HEK293 (cell line): ENCODE measurements around the gene ONECUT1.

Experiments used
- CTCF ChIA-PET: fragments of 350-600 bp; formaldehyde crosslinking; extraction: SDS; loops from one replicate; lab custom pipeline; 2021; ENCODE audit warnings: antibody characterized with exemption; lab: Yijun Ruan, JAX
- POLR2A ChIA-PET: fragments of 300-600 bp; formaldehyde crosslinking; extraction: SDS; loops from one replicate; lab custom pipeline; 2020; ENCODE audit warnings: antibody characterized with exemption, inconsistent platforms; lab: Yijun Ruan, JAX
- H3K27ac ChIP-seq: fragments of 200-500 bp; sonication (Bioruptor generic); 2 replicates; pipeline ENCODE4 v1.5.1; 2014; ENCODE audit warnings: low read depth, low read length, control low read depth, inconsistent platforms; ENCODE audit errors: extremely low read depth
- H3K36me3 ChIP-seq, 2 experiments: fragments of 200-500 bp in 1 of 2; sonication (Bioruptor generic) in 1 of 2; 1 replicate in 1 of 2; 2 replicates in 1 of 2; pipeline ENCODE4 v1.5.1; 2014 to 2017; ENCODE audit warnings: inconsistent platforms in 2 of 2, low read length in 2 of 2; ENCODE audit not compliant: control insufficient read depth in 2 of 2, insufficient read depth in 1 of 2
- H3K4me1 ChIP-seq: fragments of 200-500 bp; sonication (Bioruptor generic); 2 replicates; pipeline ENCODE4 v1.5.1; 2014; ENCODE audit warnings: mild to moderate bottlenecking, low read length, inconsistent platforms; ENCODE audit not compliant: control insufficient read depth, insufficient read depth
- H3K4me3 ChIP-seq: 2 replicates; pipeline ENCODE4 v1.5.1; 2011; ENCODE audit warnings: low read depth, mild to moderate bottlenecking, control low read depth, low read length, moderate library complexity
- H3K9me3 ChIP-seq: fragments of 200-500 bp; sonication (Bioruptor generic); 2 replicates; pipeline ENCODE4 v1.5.1; 2014; ENCODE audit warnings: low read depth, low read length, inconsistent platforms; ENCODE audit not compliant: control insufficient read depth, insufficient read depth
- GLIS2 ChIP-seq: fragments of 450-650 bp; formaldehyde crosslinking; IDR thresholded peaks from 2 replicates; pipeline ENCODE4 v1.5.1; 2016; ENCODE audit warnings: missing biosample characterization, missing genetic modification characterization
- KLF8 ChIP-seq: fragments of 450-650 bp; formaldehyde crosslinking; IDR thresholded peaks from 2 replicates; pipeline ENCODE4 v1.5.1; 2016; ENCODE audit warnings: missing biosample characterization, missing genetic modification characterization
- MYNN ChIP-seq: fragments of 450-650 bp; formaldehyde crosslinking; IDR thresholded peaks from 2 replicates; pipeline ENCODE4 v1.5.1; 2016; ENCODE audit warnings: missing biosample characterization, missing genetic modification characterization, borderline replicate concordance
- PRDM1 ChIP-seq: fragments of 450-650 bp; formaldehyde crosslinking; IDR thresholded peaks from 2 replicates; pipeline ENCODE4; 2016; ENCODE audit warnings: missing biosample characterization, missing genetic modification characterization
- SCRT2 ChIP-seq: fragments of 450-650 bp; formaldehyde crosslinking; IDR thresholded peaks from 2 replicates; pipeline ENCODE4 v1.5.1; 2016; ENCODE audit warnings: missing biosample characterization, missing genetic modification characterization
- ZFP41 ChIP-seq: fragments of 450-650 bp; formaldehyde crosslinking; IDR thresholded peaks from 2 replicates; pipeline ENCODE4 v1.5.1; 2016; ENCODE audit warnings: missing biosample characterization, missing genetic modification characterization, borderline replicate concordance
- ZFP69B ChIP-seq: fragments of 450-650 bp; formaldehyde crosslinking; IDR thresholded peaks from 2 replicates; pipeline ENCODE4 v1.5.1; 2016; ENCODE audit warnings: missing biosample characterization, missing genetic modification characterization
- ZIC2 ChIP-seq: fragments of 450-650 bp; formaldehyde crosslinking; IDR thresholded peaks from 2 replicates; pipeline ENCODE4 v1.5.1; 2016; ENCODE audit warnings: missing biosample characterization, missing genetic modification characterization
- ZNF114 ChIP-seq: fragments of 450-650 bp; formaldehyde crosslinking; IDR thresholded peaks from 2 replicates; pipeline ENCODE4 v1.5.0; 2017; ENCODE audit warnings: missing biosample characterization, missing genetic modification characterization
- ZNF133 ChIP-seq: fragments of 450-650 bp; formaldehyde crosslinking; IDR thresholded peaks from 2 replicates; pipeline ENCODE4 v1.5.1; 2016; ENCODE audit warnings: missing biosample characterization, missing genetic modification characterization
- ZNF138 ChIP-seq: fragments of 450-650 bp; formaldehyde crosslinking; IDR thresholded peaks from 2 replicates; pipeline ENCODE4 v1.5.1; 2016; ENCODE audit warnings: missing biosample characterization, missing genetic modification characterization, borderline replicate concordance
- ZNF155 ChIP-seq: fragments of 450-650 bp; formaldehyde crosslinking; IDR thresholded peaks from 2 replicates; pipeline ENCODE4 v1.5.1; 2016; ENCODE audit warnings: missing biosample characterization, missing genetic modification characterization
- ZNF354C ChIP-seq: fragments of 450-650 bp; formaldehyde crosslinking; IDR thresholded peaks from 2 replicates; pipeline ENCODE4 v1.5.1; 2016; ENCODE audit warnings: missing biosample characterization, missing genetic modification characterization, low read depth, borderline replicate concordance
- ZNF416 ChIP-seq: fragments of 450-650 bp; formaldehyde crosslinking; IDR thresholded peaks from 2 replicates; pipeline ENCODE4 v1.5.1; 2016; ENCODE audit warnings: missing biosample characterization, missing genetic modification characterization
- ZNF521 ChIP-seq: fragments of 450-650 bp; formaldehyde crosslinking; IDR thresholded peaks from 2 replicates; pipeline ENCODE4 v1.5.1; 2017; ENCODE audit warnings: missing biosample characterization, mild to moderate bottlenecking, missing genetic modification characterization
- ZNF558 ChIP-seq: fragments of 450-650 bp; formaldehyde crosslinking; IDR thresholded peaks from 2 replicates; pipeline ENCODE4 v1.5.1; 2016; ENCODE audit warnings: missing biosample characterization, missing genetic modification characterization
- ZNF561 ChIP-seq: fragments of 450-650 bp; IDR thresholded peaks from 2 replicates; pipeline ENCODE4 v1.5.1; 2018; ENCODE audit warnings: missing biosample characterization, missing genetic modification characterization, borderline replicate concordance
- ZNF571 ChIP-seq: fragments of 450-650 bp; formaldehyde crosslinking; IDR thresholded peaks from 2 replicates; pipeline ENCODE4 v1.5.0; 2017; ENCODE audit warnings: missing biosample characterization, missing genetic modification characterization
- ZNF621 ChIP-seq: fragments of 450-650 bp; formaldehyde crosslinking; IDR thresholded peaks from 2 replicates; pipeline ENCODE4 v1.5.1; 2017; ENCODE audit warnings: missing biosample characterization, missing genetic modification characterization
- ZNF660 ChIP-seq: fragments of 450-650 bp; IDR thresholded peaks from 2 replicates; pipeline ENCODE4 v1.5.1; 2018; ENCODE audit warnings: missing biosample characterization, mild to moderate bottlenecking, missing genetic modification characterization
- ZNF776 ChIP-seq: fragments of 450-650 bp; formaldehyde crosslinking; IDR thresholded peaks from 2 replicates; pipeline ENCODE4 v1.5.0; 2017; ENCODE audit warnings: missing biosample characterization, missing genetic modification characterization, borderline replicate concordance
- ZNF777 ChIP-seq: fragments of 450-650 bp; formaldehyde crosslinking; IDR thresholded peaks from 2 replicates; pipeline ENCODE4 v1.5.1; 2017; ENCODE audit warnings: missing biosample characterization, missing genetic modification characterization, borderline replicate concordance
- ZSCAN23 ChIP-seq: fragments of 450-650 bp; formaldehyde crosslinking; IDR thresholded peaks from 2 replicates; pipeline ENCODE4 v1.5.1; 2016; ENCODE audit warnings: missing biosample characterization, missing genetic modification characterization
- TF ChIP-seq, protein P1 (sequence below): sonication (generic); formaldehyde crosslinking; IDR thresholded peaks from 2 replicates; pipeline ENCODE4 v1.8.1; 2022; ENCODE audit warnings: mild to moderate bottlenecking, moderate library complexity, missing genetic modification reagents
- TF ChIP-seq, protein P2 (sequence below): fragments of 450-650 bp; formaldehyde crosslinking; IDR thresholded peaks from 2 replicates; pipeline ENCODE4 v1.5.1; 2016; ENCODE audit warnings: missing biosample characterization, missing genetic modification characterization
- TF ChIP-seq, protein P3 (sequence below): fragments of 450-650 bp; formaldehyde crosslinking; IDR thresholded peaks from 2 replicates; pipeline ENCODE4 v1.5.1; 2017; ENCODE audit warnings: missing biosample characterization, missing genetic modification characterization
- TF ChIP-seq, protein P4 (sequence below): fragments of 450-650 bp; formaldehyde crosslinking; conservative IDR thresholded peaks from 2 replicates; pipeline ENCODE4 v1.5.1; 2016; ENCODE audit warnings: low read depth, missing biosample characterization, missing genetic modification characterization

Gene ONECUT1

DNA sequence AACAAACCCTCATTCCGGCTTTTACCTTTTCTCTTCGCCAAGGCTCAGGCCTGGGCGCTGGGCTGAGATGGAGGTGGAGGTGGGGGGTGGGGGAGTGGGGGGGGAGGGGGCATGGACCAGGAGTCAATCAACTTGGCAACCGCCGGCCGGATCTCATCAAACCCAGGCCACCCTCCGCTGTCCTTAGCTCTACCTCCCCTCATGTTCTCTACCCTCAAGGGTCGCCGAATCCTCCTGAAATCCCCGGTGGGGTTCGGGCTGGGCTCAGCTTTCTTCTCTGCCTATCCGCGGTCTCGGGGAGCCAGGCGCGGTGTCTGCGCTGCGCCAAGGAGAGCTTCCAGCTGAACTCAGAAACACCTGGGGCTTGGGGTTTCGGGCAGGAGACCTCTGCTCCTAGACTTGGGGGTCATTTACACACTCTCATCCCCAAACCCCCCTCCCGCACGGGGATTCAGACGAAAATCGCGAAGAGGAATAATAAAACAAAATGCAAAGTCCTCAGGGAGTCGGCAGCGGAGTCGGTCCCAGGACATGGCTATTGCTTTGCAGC lies 2.5 kb downstream of the ONECUT1 start:
- Histone ChIP-seq H3K27ac (no peak overlapping the region), H3K4me1 (no peaks in the 10 kb centered on the region), H3K36me3 (no peaks in the 10 kb centered on the region), H3K9me3 (no peaks in the 10 kb centered on the region), H3K4me3 (no peak overlapping the region)
- no peak for TF ChIP-seq ZNF571
- TF ChIP-seq ZNF660 (tag by site-specific recombination) = no peak
- TF ChIP-seq, protein P1, sequence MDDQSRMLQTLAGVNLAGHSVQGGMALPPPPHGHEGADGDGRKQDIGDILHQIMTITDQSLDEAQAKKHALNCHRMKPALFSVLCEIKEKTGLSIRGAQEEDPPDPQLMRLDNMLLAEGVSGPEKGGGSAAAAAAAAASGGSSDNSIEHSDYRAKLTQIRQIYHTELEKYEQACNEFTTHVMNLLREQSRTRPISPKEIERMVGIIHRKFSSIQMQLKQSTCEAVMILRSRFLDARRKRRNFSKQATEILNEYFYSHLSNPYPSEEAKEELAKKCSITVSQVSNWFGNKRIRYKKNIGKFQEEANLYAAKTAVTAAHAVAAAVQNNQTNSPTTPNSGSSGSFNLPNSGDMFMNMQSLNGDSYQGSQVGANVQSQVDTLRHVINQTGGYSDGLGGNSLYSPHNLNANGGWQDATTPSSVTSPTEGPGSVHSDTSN (CRISPR knock-in tag) = no peak
- no peak for TF ChIP-seq ZNF416 (tag by site-specific recombination)
- TF ChIP-seq ZNF776 (tag by site-specific recombination) = no peak
- TF ChIP-seq ZNF155 (tag by site-specific recombination) = no peak
- no peak for TF ChIP-seq KLF8 (tag by site-specific recombination)
- TF ChIP-seq ZNF133 (tag by site-specific recombination) = no peak
- CTCF ChIA-PET = interaction anchor here (0.6 kb wide), 1 partner anchor 466 kb away, joined by 3 read pairs; no protein-coding TSS in a partner anchor
- POLR2A ChIA-PET = no interaction called here

DNA sequence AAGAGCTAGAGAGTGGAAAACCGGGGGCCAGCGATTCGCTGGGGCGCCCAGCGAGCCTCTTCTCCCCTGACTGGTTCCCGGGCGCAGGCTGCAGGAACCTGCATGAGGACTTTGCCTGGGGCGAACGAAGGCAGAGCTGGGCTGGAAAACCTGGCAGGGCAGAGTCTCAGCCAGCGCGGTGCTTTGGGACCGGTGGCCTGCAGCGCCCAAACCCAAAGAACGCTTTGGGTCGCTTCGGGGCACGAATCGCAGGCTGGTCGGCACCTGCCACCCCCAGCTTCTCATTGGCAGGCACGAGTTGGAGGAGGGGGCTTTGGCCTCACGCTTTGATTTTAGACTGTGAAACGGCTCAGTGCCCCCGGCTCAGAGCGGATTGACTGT lies 3.0 kb downstream of the ONECUT1 start:
- no peaks in the 10 kb centered on the region for H3K4me1 ChIP-seq
- no peaks in the 10 kb centered on the region for H3K36me3 ChIP-seq
- ChIA-PET CTCF (interaction anchor here (0.6 kb wide), 1 partner anchor 467 kb away, joined by 3 read pairs; no protein-coding TSS in a partner anchor), POLR2A (no interaction called here)
- H3K9me3 ChIP-seq = no peaks in the 10 kb centered on the region
- H3K27ac ChIP-seq = no peak overlapping the region
- no peak overlapping the region for H3K4me3 ChIP-seq
- TF ChIP-seq ZNF354C (tag by site-specific recombination) = no peak
- TF ChIP-seq SCRT2 = no peak
- TF ChIP-seq, protein P2, sequence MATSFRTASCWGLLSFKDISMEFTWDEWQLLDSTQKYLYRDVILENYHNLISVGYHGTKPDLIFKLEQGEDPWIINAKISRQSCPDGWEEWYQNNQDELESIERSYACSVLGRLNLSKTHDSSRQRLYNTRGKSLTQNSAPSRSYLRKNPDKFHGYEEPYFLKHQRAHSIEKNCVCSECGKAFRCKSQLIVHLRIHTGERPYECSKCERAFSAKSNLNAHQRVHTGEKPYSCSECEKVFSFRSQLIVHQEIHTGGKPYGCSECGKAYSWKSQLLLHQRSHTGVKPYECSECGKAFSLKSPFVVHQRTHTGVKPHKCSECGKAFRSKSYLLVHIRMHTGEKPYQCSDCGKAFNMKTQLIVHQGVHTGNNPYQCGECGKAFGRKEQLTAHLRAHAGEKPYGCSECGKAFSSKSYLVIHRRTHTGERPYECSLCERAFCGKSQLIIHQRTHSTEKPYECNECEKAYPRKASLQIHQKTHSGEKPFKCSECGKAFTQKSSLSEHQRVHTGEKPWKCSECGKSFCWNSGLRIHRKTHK (tag by site-specific recombination) = no peak
- no peak for TF ChIP-seq ZNF558 (tag by site-specific recombination)
- TF ChIP-seq ZSCAN23 = no peak
- no peak for TF ChIP-seq ZNF138 (tag by site-specific recombination)
- TF ChIP-seq ZNF561 (tag by site-specific recombination) = no peak
- TF ChIP-seq ZNF777 = no peak
- TF ChIP-seq ZNF521 (tag by site-specific recombination) = no peak
- no peak for TF ChIP-seq ZNF621 (tag by site-specific recombination)
- TF ChIP-seq, protein P3, sequence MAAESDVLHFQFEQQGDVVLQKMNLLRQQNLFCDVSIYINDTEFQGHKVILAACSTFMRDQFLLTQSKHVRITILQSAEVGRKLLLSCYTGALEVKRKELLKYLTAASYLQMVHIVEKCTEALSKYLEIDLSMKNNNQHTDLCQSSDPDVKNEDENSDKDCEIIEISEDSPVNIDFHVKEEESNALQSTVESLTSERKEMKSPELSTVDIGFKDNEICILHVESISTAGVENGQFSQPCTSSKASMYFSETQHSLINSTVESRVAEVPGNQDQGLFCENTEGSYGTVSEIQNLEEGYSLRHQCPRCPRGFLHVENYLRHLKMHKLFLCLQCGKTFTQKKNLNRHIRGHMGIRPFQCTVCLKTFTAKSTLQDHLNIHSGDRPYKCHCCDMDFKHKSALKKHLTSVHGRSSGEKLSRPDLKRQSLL (tag by site-specific recombination) = no peak
- no peak for TF ChIP-seq ZIC2
- TF ChIP-seq MYNN = no peak
- no peak for TF ChIP-seq GLIS2 (tag by site-specific recombination)
- TF ChIP-seq ZFP69B (tag by site-specific recombination) = no peak
- TF ChIP-seq ZNF114 = no peak
- TF ChIP-seq PRDM1 (tag by site-specific recombination) = no peak
- TF ChIP-seq, protein P4, sequence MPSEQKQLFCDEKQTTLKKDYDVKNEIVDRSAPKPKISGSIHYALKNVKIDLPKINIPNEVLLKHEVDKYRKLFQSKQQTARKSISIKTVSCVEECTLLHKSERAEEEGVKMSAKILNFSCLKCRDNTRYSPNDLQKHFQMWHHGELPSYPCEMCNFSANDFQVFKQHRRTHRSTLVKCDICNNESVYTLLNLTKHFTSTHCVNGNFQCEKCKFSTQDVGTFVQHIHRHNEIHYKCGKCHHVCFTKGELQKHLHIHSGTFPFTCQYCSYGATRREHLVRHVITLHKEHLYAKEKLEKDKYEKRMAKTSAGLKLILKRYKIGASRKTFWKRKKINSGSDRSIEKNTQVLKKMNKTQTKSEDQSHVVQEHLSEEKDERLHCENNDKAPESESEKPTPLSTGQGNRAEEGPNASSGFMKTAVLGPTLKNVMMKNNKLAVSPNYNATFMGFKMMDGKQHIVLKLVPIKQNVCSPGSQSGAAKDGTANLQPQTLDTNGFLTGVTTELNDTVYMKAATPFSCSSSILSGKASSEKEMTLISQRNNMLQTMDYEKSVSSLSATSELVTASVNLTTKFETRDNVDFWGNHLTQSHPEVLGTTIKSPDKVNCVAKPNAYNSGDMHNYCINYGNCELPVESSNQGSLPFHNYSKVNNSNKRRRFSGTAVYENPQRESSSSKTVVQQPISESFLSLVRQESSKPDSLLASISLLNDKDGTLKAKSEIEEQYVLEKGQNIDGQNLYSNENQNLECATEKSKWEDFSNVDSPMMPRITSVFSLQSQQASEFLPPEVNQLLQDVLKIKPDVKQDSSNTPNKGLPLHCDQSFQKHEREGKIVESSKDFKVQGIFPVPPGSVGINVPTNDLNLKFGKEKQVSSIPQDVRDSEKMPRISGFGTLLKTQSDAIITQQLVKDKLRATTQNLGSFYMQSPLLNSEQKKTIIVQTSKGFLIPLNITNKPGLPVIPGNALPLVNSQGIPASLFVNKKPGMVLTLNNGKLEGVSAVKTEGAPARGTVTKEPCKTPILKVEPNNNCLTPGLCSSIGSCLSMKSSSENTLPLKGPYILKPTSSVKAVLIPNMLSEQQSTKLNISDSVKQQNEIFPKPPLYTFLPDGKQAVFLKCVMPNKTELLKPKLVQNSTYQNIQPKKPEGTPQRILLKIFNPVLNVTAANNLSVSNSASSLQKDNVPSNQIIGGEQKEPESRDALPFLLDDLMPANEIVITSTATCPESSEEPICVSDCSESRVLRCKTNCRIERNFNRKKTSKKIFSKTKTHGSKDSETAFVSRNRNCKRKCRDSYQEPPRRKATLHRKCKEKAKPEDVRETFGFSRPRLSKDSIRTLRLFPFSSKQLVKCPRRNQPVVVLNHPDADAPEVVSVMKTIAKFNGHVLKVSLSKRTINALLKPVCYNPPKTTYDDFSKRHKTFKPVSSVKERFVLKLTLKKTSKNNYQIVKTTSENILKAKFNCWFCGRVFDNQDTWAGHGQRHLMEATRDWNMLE (tag by site-specific recombination) = no peak
- TF ChIP-seq ZFP41 (tag by site-specific recombination) = no peak
